OCI-LY7 (cell line): ENCODE results near the gene KCTD8.

Experiments
- CTCF ChIP-seq: fragments of 200-600 bp; sonication (generic); conservative IDR thresholded peaks from 2 replicates; pipeline ENCODE4 v1.5.1; 2014; ENCODE audit warnings: mild to moderate bottlenecking, antibody characterized with exemption, low read length, moderate library complexity, mixed read lengths
- EZH2phosphoT487 ChIP-seq: fragments of 200-600 bp; sonication (generic); IDR thresholded peaks from 2 replicates; pipeline ENCODE4 v1.6.1; 2018; ENCODE audit warnings: low read depth, borderline replicate concordance, mild to moderate bottlenecking, mixed run types, antibody characterized with exemption, low read length, moderate library complexity, mixed read lengths

GRCh38 chr4:44146516-44146915 lies 302.1 kb downstream of the KCTD8 start:
- TF ChIP-seq CTCF (no peak), EZH2phosphoT487 (no peak)
